IMR-90 (cell line): ENCODE results near the gene LDB2. TPM values are rescaled to one million over a fixed set of nuclear protein-coding genes. Genes with fewer than 3 reads are reported as not detected.

Source experiments
- ATAC-seq: fragments of 200-7000 bp; cut with Tn5 transposase; 2 replicates; pipeline ENCODE4 v1.9.1; 2020; ENCODE audit warnings: low read depth, mild to moderate bottlenecking, moderate library complexity
- BruUV-seq: library from RNA; stranded (reverse); fragments of 400-500 nt; replicated peaks from 2 replicates; lab custom pipeline; 2021; lab: Mats Ljungman, UMichigan
- CTCF ChIA-PET: fragments of 300-600 bp; formaldehyde crosslinking; extraction: SDS; loops from one replicate; lab custom pipeline; 2021; ENCODE audit warnings: antibody characterized with exemption; lab: Yijun Ruan, JAX
- POLR2A ChIA-PET: fragments of 300-600 bp; sonication (Branson Sonifier 250); formaldehyde crosslinking; loops from one replicate; lab custom pipeline; 2022; ENCODE audit warnings: antibody characterized with exemption; ENCODE audit not compliant: unreplicated experiment; lab: Charles Lee
- DNase-seq: peaks from one replicate; pipeline ENCODE4 v3.0.0; 2013
- H2AFZ ChIP-seq: replicated peaks from 2 replicates; pipeline ENCODE3; 2013; ENCODE audit warnings: low read length, mild to moderate bottlenecking; ENCODE audit not compliant: poor library complexity
- H2AK5ac ChIP-seq: 2 replicates; pipeline ENCODE4 v1.6.1; 2013; ENCODE audit warnings: low read depth, low read length, inconsistent platforms
- H2AK9ac ChIP-seq: replicated peaks from 2 replicates; pipeline ENCODE3; 2013; ENCODE audit warnings: mild to moderate bottlenecking, low read depth, low read length, moderate library complexity; ENCODE audit not compliant: poor library complexity
- H2BK120ac ChIP-seq: 2 replicates; pipeline ENCODE4 v1.6.1; 2013; ENCODE audit warnings: low read depth, low read length, inconsistent platforms
- H2BK15ac ChIP-seq: 3 replicates; pipeline ENCODE4 v1.6.1; 2013; ENCODE audit warnings: low read depth, low read length, inconsistent platforms
- H2BK20ac ChIP-seq: 2 replicates; pipeline ENCODE4 v1.6.1; 2013; ENCODE audit warnings: low read depth, mild to moderate bottlenecking, inconsistent platforms, low read length, moderate library complexity
- H2BK5ac ChIP-seq: 2 replicates; pipeline ENCODE4 v1.6.1; 2013; ENCODE audit warnings: mild to moderate bottlenecking, low read depth, low read length, inconsistent platforms; ENCODE audit not compliant: poor library complexity, severe bottlenecking
- H3K14ac ChIP-seq: replicated peaks from 2 replicates; pipeline ENCODE4 v1.6.1; 2013; ENCODE audit warnings: low read depth, low read length, inconsistent platforms
- H3K18ac ChIP-seq: 2 replicates; pipeline ENCODE4 v1.6.1; 2013; ENCODE audit warnings: low read depth, low read length, control low read depth
- H3K23ac ChIP-seq: 2 replicates; pipeline ENCODE4 v1.6.1; 2013; ENCODE audit warnings: low read depth, low read length, inconsistent platforms
- H3K27ac ChIP-seq: 2 replicates; pipeline ENCODE4 v1.5.1; 2013; ENCODE audit warnings: mild to moderate bottlenecking, control low read depth, low read length; ENCODE audit not compliant: insufficient read depth
- H3K27me3 ChIP-seq: 2 replicates; pipeline ENCODE4 v1.6.1; 2013; ENCODE audit warnings: low read length; ENCODE audit not compliant: control insufficient read depth, insufficient read depth
- H3K36me3 ChIP-seq: 2 replicates; pipeline ENCODE4 v1.6.1; 2013; ENCODE audit warnings: low read length, mixed read lengths; ENCODE audit not compliant: control insufficient read depth, insufficient read depth
- H3K4ac ChIP-seq: 2 replicates; pipeline ENCODE4 v1.6.1; 2013; ENCODE audit warnings: low read depth, low read length, inconsistent platforms
- H3K4me1 ChIP-seq: 2 replicates; pipeline ENCODE4 v1.6.1; 2013; ENCODE audit warnings: low read length, mixed read lengths; ENCODE audit not compliant: control insufficient read depth, insufficient read depth
- H3K4me2 ChIP-seq: 2 replicates; pipeline ENCODE4 v1.6.1; 2013; ENCODE audit warnings: low read depth, mild to moderate bottlenecking, control low read depth, low read length, moderate library complexity
- H3K4me3 ChIP-seq: 2 replicates; pipeline ENCODE4 v1.5.1; 2013; ENCODE audit warnings: low read depth, mild to moderate bottlenecking, control low read depth, low read length, moderate library complexity; ENCODE audit not compliant: insufficient read depth
- H3K56ac ChIP-seq: 2 replicates; pipeline ENCODE4 v1.6.1; 2013; ENCODE audit warnings: low read length, inconsistent platforms; ENCODE audit not compliant: insufficient read depth; ENCODE audit errors: extremely low read depth
- H3K79me1 ChIP-seq, 2 experiments: 2 replicates each; pipeline ENCODE4 v1.6.1; 2013; ENCODE audit warnings: low read length in 2 of 2, inconsistent platforms in 1 of 2, low read depth in 1 of 2
- H3K9ac ChIP-seq: 2 replicates; pipeline ENCODE4 v1.6.1; 2013; ENCODE audit warnings: low read depth, low read length, control low read depth
- H3K9me1 ChIP-seq: 2 replicates; pipeline ENCODE4 v1.6.1; 2013; ENCODE audit warnings: low read length, inconsistent platforms; ENCODE audit not compliant: insufficient read depth
- H3K9me3 ChIP-seq: 2 replicates; pipeline ENCODE4 v1.6.1; 2013; ENCODE audit warnings: low read length; ENCODE audit not compliant: control insufficient read depth, insufficient read depth
- H4K20me1 ChIP-seq: 2 replicates; pipeline ENCODE4 v1.6.1; 2013; ENCODE audit warnings: low read length, inconsistent platforms; ENCODE audit not compliant: insufficient read depth
- H4K5ac ChIP-seq: 2 replicates; pipeline ENCODE4 v1.6.1; 2013; ENCODE audit warnings: mild to moderate bottlenecking, low read depth, low read length, control low read depth
- H4K8ac ChIP-seq, 2 experiments: 2 replicates each; pipeline ENCODE4 v1.6.1; 2013; ENCODE audit warnings: low read depth in 2 of 2, low read length in 2 of 2, control low read depth in 1 of 2, inconsistent platforms in 1 of 2
- H4K91ac ChIP-seq: 2 replicates; pipeline ENCODE4 v1.6.1; 2013; ENCODE audit warnings: low read depth, low read length, inconsistent platforms; ENCODE audit not compliant: insufficient read depth
- BHLHE40 ChIP-seq: fragments of 150-350 bp; IDR thresholded peaks from 2 replicates; pipeline ENCODE4 v1.6.1; 2016; ENCODE audit warnings: mild to moderate bottlenecking, low read depth, low read length
- CEBPB ChIP-seq: IDR thresholded peaks from 2 replicates; pipeline ENCODE4 v1.6.1; 2012; ENCODE audit warnings: low read depth, low read length, improper control_type of control experiment
- CHD1 ChIP-seq: IDR thresholded peaks from 2 replicates; pipeline ENCODE4 v1.6.1; 2012; ENCODE audit warnings: low read depth, low read length, improper control_type of control experiment
- CTCF ChIP-seq: conservative IDR thresholded peaks from 2 replicates; pipeline ENCODE4 v1.5.1; 2012; ENCODE audit warnings: mild to moderate bottlenecking, low read depth, low read length, improper control_type of control experiment
- FOS ChIP-seq: fragments of 150-350 bp; IDR thresholded peaks from 2 replicates; pipeline ENCODE4 v1.6.1; 2016; ENCODE audit warnings: low read depth, low read length
- MAFK ChIP-seq: IDR thresholded peaks from 2 replicates; pipeline ENCODE4 v1.6.1; 2012; ENCODE audit warnings: low read depth, low read length, improper control_type of control experiment
- MAZ ChIP-seq: IDR thresholded peaks from 2 replicates; pipeline ENCODE4 v1.6.1; 2012; ENCODE audit warnings: low read depth, mild to moderate bottlenecking, low read length, improper control_type of control experiment, moderate library complexity, borderline replicate concordance
- MXI1 ChIP-seq: IDR thresholded peaks from 2 replicates; pipeline ENCODE4 v1.6.1; 2012; ENCODE audit warnings: low read depth, mild to moderate bottlenecking, low read length, moderate library complexity, borderline replicate concordance
- NFE2L2 ChIP-seq: fragments of 150-350 bp; IDR thresholded peaks from 2 replicates; pipeline ENCODE4 v1.6.1; 2016; ENCODE audit warnings: low read depth, mild to moderate bottlenecking, low read length
- POLR2A ChIP-seq: IDR thresholded peaks from 2 replicates; pipeline ENCODE4 v1.6.1; 2012; ENCODE audit warnings: mild to moderate bottlenecking, low read depth, low read length
- RAD21 ChIP-seq: IDR thresholded peaks from 2 replicates; pipeline ENCODE4 v1.6.1; 2012; ENCODE audit warnings: low read length, improper control_type of control experiment
- RCOR1 ChIP-seq: IDR thresholded peaks from 2 replicates; pipeline ENCODE4 v1.6.1; 2012; ENCODE audit warnings: mild to moderate bottlenecking, low read length, improper control_type of control experiment; ENCODE audit not compliant: insufficient replicate concordance
- RFX5 ChIP-seq: IDR thresholded peaks from 2 replicates; pipeline ENCODE4 v1.8.0; 2012; ENCODE audit warnings: low read depth, mild to moderate bottlenecking, low read length, moderate library complexity
- SMC3 ChIP-seq: fragments of 150-350 bp; IDR thresholded peaks from 2 replicates; pipeline ENCODE4 v1.6.1; 2016; ENCODE audit warnings: low read depth, mild to moderate bottlenecking, antibody characterized with exemption, low read length, moderate library complexity
- WGBS, 2 experiments: methylation state at CpG; one replicate each; pipeline versions ENCODE4 v1.1.5 to v1.1.7; 2013; ENCODE audit warnings: missing lambda C conversion rate in 2 of 2; ENCODE audit not compliant: insufficient read length in 1 of 2; ENCODE audit errors: extremely low coverage in 2 of 2; 5-methylcytosine and 5-hydroxymethylcytosine counted together
- dilution Hi-C: fragments of 300-500 bp; cut with HindIII; formaldehyde crosslinking; loops from one replicate; pipeline ENCODE4 v1.14.3; 2018; ENCODE audit warnings: low sequenced_read_pairs; ENCODE audit not compliant: unreplicated experiment
- in situ Hi-C: fragments of 300-500 bp; cut with MboI; formaldehyde crosslinking; loops from 3 replicates; pipeline ENCODE4 v1.14.3; 2019; ENCODE audit warnings: low sequenced_read_pairs, inconsistent platforms, mixed read lengths
- intact Hi-C: fragments of 100-400 bp; cut with micrococcal nuclease; formaldehyde crosslinking; loops from 2 replicates; pipeline ENCODE4 v1.10.0; 2022
- polyA plus RNA-seq, 3 experiments: library from polyadenylated mRNA; depleted of rRNA; stranded (reverse); fragments of >200 nt; gene quantifications; 2 replicates each; pipeline ENCODE4 v1.2.3, GENCODE V29; 2012; ENCODE audit warnings: low replicate concordance in 1 of 3
- total RNA-seq: library from RNA; depleted of rRNA; stranded (reverse); fragments of >200 nt; gene quantifications from 2 replicates; pipeline ENCODE4 v1.2.3, GENCODE V29; 2012
- TF ChIP-seq, protein P1 (sequence below): fragments of 150-350 bp; IDR thresholded peaks from 2 replicates; pipeline ENCODE4 v1.6.1; 2017; ENCODE audit warnings: mild to moderate bottlenecking, antibody characterized with exemption, low read length, low read depth
- TF ChIP-seq, protein P2 (sequence below): fragments of 150-350 bp; IDR thresholded peaks from 2 replicates; pipeline ENCODE4 v1.6.1; 2016; ENCODE audit warnings: low read depth, mild to moderate bottlenecking, low read length, moderate library complexity, borderline replicate concordance

Gene LDB2
- total and polyA plus RNA-seq, 2 of the 4 experiments (the other 2 are of a cell fraction): 67.9 to 116 TPM

DNA sequence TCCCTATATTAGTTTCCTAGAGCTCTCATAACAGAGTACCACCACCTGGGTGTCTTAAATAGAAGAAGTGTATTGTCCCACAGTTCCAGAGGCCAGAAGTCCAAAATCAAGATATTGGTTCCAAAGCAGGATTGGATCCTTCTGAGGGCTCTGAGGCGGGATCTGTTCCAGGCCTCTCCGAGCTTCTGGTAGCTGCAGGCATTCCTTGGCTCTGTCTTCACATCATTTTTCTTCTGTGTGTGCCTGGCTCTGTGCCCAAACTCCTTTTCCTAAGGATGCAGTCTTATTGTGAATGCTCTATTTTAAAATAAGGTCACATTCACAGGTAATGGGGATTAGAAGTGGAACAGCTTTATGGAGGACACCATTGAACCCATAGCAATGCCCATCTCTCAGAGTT is 418.4 kb downstream of the LDB2 start:
- ATAC-seq: no peak
- 27% methylated on average over 2 of the region's 2 CpGs; no CpG with 5 or more reads in 1 of the 2 experiments for WGBS, 2 experiments
- H3K4me1 ChIP-seq: no peaks in the 10 kb centered on the region
- intact Hi-C loops: no loop called here
- no peak for DNase-seq
- H2AFZ ChIP-seq: no peak overlapping the region
- no peak overlapping the region for H2AK9ac ChIP-seq
- H3K36me3 ChIP-seq: no peaks in the 10 kb centered on the region
- H3K27me3 ChIP-seq: peaks cover 7% of the 10 kb centered on the region
- no peak overlapping the region for H3K18ac ChIP-seq
- no TSS peak for BruUV-seq
- H2BK20ac ChIP-seq: no peak overlapping the region
- H2AK5ac ChIP-seq: no peak overlapping the region
- H4K5ac ChIP-seq: no peak overlapping the region
- H3K4me3 ChIP-seq: no peak overlapping the region
- H2BK5ac ChIP-seq: no peak overlapping the region
- H3K23ac ChIP-seq: no peak overlapping the region
- H3K4me2 ChIP-seq: no peak overlapping the region
- H3K14ac ChIP-seq: no peak overlapping the region
- H4K8ac ChIP-seq: no peak overlapping the region
- dilution Hi-C loops: no loop called here
- no peak overlapping the region for H3K27ac ChIP-seq
- H3K56ac ChIP-seq: no peak overlapping the region
- H3K79me1 ChIP-seq: no peaks in the 10 kb centered on the region
- H4K91ac ChIP-seq: no peak overlapping the region
- no peak overlapping the region for H2BK15ac ChIP-seq
- in situ Hi-C loops: no loop called here
- no peak overlapping the region for H3K4ac ChIP-seq
- H3K9ac ChIP-seq: no peak overlapping the region
- no peak for TF ChIP-seq CHD1
- TF ChIP-seq, protein P1, sequence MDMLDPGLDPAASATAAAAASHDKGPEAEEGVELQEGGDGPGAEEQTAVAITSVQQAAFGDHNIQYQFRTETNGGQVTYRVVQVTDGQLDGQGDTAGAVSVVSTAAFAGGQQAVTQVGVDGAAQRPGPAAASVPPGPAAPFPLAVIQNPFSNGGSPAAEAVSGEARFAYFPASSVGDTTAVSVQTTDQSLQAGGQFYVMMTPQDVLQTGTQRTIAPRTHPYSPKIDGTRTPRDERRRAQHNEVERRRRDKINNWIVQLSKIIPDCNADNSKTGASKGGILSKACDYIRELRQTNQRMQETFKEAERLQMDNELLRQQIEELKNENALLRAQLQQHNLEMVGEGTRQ: no peak
- TF ChIP-seq, protein P2, sequence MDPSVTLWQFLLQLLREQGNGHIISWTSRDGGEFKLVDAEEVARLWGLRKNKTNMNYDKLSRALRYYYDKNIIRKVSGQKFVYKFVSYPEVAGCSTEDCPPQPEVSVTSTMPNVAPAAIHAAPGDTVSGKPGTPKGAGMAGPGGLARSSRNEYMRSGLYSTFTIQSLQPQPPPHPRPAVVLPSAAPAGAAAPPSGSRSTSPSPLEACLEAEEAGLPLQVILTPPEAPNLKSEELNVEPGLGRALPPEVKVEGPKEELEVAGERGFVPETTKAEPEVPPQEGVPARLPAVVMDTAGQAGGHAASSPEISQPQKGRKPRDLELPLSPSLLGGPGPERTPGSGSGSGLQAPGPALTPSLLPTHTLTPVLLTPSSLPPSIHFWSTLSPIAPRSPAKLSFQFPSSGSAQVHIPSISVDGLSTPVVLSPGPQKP: no peak
- TF ChIP-seq MXI1: no peak
- no peak for TF ChIP-seq RFX5
- no peak for TF ChIP-seq CTCF
- TF ChIP-seq FOS: no peak
- no peak for TF ChIP-seq MAFK
- no peak for TF ChIP-seq NFE2L2
- no peak for TF ChIP-seq RCOR1
- no peak for TF ChIP-seq BHLHE40
- no peak for TF ChIP-seq RAD21
- no peak for TF ChIP-seq MAZ
- no peak for TF ChIP-seq CEBPB
- TF ChIP-seq SMC3: no peak
- no peak for TF ChIP-seq POLR2A
- ChIA-PET POLR2A (no interaction called here), CTCF (interaction anchor here (0.7 kb wide), 1 partner anchor 11 kb away, joined by 3 read pairs; no protein-coding TSS in a partner anchor)
- peaks cover 2% of the 10 kb centered on the region; the same call in 1 of the 2 replicates for H3K9me3 ChIP-seq
- no peaks in the 10 kb centered on the region for H3K9me1 ChIP-seq
- no peak overlapping the region for H2BK120ac ChIP-seq
- no peaks in the 10 kb centered on the region for H4K20me1 ChIP-seq
